HUDEP-2 (cell line): ENCODE measurements around the gene TMEM181.
A peak's percentile ranks its signal among the peaks of the same experiment; 100 is the strongest.

Source experiments
- DNase-seq, 76 experiments: peaks; one replicate each; lab custom pipeline; 2025; ENCODE audit not compliant: unreplicated experiment in 76 of 76; lab: John Stamatoyannopoulos, UW

Gene TMEM181

DNA sequence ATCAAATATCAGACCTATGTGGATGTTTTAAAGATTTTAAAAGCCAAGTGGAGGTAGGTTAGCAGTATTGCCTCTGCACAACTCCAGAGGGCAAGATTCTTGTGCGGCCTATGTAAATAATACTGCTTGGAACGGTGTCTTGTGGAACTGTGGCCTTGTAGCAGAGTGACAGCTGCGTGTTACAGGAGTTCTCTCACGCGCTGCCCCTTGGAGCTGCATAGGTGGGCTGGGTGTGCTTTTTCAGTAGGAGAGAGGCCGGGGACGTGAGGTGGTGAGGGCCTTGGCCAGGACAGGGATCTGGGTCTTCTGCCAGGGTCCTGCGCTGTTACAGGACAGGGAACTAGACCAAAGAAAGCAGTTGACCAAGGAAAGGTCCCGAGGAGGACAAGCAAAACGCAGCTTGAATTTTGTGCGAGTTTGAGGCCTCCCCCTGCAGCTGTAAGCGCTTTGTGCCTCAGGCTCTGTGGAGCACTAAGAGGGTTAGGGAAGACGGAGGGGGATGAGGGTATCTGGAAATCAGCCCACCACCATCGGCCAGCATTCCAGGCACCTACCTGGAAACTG lies 1.5 kb downstream of the TMEM181 start:
- DNase-seq = no peak

- DNase-seq = no peak
Observed at GRCh38 chr6:158561938-158562337, 2.0 kb downstream of the TMEM181 start.

DNA sequence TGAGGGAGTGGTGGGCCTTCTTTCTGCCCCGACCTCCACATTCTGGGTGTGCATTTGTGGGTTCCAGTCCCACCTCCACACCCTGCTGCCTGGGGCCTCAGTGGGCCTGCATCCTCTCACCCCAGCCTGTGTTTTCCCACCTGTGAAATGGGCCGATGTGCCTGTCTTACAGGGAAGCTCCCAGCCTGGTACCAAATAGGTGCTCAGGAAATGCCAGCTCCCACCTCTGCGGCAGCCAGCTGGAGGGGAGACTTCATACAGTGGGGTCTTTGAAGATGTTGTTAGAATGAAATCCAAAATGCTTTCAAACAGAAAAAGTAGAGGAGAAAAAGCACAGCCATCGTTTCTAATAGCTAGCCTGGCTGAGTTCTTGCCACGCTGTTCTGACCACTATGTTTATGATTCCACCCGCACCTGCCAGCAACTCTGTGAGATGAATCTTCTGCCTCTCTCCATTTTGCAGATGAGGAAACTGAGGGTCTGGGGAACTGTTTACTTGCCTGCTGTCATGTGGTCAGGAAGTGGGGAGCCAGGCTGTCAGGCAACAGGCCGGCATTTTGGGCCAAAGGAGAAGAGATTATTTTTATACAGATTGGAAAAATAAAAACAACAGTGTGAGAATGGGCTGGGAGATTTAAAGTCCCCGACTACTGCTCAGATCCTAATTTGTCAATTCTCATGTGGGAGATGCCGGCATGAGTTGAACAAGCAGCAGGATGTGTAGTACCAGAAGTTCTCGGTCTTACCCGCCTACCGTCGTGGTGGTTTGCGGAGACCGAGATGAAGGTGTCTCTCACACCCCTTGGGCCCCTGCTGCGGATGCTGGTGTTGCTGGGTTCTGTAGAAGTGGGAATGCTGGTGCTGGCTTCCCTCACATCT lies 4.6 kb downstream of the TMEM181 start:
- DNase-seq = no peak

DNA sequence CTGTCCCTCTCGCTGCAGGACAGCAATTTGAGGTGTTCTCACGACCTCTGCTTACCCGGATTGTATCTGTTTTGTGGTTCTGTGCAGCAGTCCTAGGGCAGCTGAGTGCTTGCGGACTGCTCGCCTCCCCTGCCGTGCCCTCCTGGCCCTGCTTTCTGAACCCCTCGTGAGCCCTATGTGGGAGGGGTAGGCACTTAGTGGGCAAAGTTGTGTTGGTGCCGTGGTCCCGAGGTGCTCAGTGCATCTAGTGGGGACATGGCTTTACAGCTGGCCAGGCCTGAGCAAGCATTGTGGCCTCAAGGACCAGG lies 5.2 kb downstream of the TMEM181 start:
- no peak for DNase-seq

DNA sequence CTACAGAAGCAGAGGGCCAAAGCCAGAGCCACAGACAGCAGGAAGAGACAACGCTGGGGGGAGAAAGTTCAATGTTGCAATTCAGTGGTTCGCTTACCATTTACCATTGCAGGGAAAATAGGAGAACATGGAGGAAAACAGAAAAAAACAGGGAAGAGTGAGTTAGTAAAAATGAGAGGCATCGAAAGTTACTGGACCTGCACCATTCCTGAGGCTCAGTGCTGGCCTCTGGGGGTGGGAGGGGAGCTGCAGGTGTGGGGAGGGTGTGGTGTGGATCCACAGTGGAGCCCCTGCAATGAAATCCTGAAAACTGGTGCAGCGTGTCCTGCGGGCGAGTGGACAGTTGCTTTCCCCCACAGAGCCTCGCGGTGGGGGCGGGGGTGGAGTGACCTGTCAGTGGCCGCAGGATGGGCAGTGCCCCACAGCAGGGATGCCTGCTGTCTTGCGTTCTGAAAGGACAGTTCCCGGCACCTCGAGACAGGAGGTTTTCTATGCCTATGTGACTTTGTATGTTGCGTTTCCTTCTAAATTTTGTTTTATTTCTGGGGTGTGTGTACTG lies 5.7 kb downstream of the TMEM181 start:
- no peak for DNase-seq

DNA sequence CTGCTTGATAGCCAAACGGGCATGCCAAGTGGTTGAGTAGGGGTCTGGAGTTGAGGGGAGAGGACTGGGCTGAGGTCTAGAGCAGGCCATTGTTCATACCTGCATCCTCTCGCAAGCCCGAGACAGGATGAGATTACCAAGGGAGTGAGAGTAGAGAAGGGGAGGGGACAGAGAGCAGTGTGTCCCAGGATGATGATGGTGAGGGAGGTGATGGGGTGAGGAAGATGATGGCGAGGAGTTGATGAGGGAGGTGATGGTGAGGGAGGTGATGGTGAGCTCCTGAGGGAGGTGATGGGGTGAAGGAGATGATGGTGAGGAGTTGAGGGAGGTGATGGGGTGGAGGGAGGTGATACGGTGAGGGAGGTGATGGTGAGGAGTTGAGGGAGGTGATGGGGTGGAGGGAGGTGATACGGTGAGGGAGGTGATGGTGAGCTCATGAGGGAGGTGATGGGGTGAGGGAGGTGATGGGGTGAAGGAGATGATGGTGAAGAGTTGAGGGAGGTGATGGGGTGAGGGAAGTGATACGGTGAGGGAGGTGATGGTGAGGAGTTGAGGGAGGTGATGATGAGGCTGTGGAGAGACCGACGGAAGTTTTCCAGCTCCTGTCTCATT lies 6.4 kb downstream of the TMEM181 start:
- DNase-seq = no peak

DNA sequence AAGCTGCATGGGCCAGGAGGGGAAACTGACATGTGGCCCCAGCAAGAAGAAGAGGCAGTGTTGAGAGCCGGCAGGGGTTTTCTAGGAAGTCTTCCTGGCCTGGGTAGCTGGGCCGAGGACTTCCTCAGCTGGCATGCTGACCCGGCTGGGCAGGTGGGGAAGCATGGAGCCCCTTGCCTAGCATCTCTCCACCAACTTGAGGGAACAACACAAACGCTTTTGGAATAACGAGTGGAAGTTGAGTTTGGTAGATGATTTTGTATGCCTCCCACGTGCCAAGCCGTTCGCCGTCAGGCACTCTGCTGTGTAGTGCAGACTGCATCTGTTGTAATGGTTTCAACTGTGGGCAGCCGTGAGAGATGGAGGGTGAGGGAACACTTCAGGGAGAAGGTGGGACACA lies 7.3 kb downstream of the TMEM181 start:
- DNase-seq = no peak

GRCh38 chr6:158567871-158568401 lies 8.0 kb downstream of the TMEM181 start:
- DNase-seq = no peak

DNA sequence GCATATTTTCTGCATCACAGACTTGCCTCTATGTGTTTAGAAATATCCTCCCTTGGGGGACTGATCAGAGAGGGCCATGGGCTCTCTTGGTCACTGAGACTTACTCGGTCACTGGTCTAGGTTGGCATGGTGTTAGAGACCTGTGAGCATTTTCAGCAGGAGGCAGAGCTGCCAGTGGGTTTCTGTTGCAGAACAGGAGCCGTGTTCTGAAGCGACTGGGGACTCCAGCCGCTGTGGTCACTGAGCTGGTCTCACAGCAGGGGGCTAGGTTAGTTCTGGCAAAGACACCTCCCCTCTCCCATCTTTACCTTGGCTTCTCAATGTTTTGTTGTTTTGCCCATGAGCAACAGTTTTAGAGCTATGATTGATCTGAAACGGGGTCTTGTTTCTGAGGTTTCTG lies 8.7 kb downstream of the TMEM181 start:
- DNase-seq = no peak

DNA sequence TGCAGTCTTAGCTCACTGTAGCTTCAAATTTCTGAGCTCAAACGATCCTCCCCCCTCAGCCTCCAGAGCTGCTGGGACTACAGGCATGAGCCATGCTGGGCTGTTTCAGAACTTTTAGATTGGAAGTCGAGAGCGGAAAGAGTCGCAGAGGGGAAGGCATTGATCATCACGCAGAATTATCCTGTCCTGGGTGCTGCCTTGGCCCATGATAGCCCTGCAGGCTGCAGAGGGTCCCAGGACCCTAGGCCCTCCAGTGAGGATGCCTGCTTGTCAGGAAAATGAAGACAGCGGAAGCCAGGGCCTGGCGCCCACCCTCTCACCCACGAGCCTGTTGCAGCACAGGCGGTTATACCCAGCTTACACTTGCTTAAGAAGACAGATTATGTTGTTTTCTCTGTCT lies 9.1 kb downstream of the TMEM181 start:
- DNase-seq = no peak

- no peak for DNase-seq
Observed at GRCh38 chr6:158570681-158570962, 10.7 kb downstream of the TMEM181 start.

DNA sequence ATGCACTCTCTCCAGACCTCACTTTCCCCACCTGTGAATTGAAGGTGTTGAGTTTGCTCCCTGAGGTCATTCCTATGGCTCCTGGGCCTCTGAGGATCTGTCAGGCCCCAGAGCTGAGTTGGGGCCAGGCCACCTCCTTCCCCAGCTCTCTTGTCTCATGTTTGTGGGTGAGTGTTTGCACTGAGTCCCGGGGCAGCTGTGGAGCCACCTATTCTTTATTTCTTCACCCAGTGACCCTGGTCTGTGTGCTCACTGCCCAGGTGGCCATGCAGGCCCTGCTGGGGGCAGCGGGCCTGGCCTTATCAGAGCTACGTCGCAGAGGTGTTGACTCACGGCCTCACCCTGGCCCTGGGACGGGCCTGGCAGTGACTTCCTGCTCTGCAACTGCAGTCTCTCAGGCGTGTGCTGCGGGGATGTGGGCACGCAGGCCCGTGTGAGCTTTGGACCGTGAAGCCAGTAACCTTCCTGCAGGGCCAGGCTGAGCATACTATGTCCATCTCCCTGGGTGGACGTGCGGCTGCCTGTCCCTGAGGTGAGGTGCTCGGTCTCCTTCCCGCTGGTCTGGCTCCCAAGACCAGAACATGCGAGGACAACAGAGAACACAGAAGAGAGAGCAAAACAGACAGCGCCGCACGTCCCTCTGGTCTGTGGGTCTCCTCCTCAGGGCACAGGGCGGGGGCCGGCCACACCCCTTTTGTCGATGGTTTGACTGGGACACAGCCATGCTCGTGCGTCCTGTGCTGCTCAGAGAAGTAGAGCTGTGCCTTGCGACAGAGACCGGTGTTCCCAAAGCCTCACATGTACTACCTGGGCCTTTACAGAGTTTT lies 12.1 kb downstream of the TMEM181 start:
- peak in 46 of 76 experiments; percentile 14 to 71 (median 38) for DNase-seq

GRCh38 chr6:158572653-158573541 lies 13.0 kb downstream of the TMEM181 start:
- no peak for DNase-seq

DNA sequence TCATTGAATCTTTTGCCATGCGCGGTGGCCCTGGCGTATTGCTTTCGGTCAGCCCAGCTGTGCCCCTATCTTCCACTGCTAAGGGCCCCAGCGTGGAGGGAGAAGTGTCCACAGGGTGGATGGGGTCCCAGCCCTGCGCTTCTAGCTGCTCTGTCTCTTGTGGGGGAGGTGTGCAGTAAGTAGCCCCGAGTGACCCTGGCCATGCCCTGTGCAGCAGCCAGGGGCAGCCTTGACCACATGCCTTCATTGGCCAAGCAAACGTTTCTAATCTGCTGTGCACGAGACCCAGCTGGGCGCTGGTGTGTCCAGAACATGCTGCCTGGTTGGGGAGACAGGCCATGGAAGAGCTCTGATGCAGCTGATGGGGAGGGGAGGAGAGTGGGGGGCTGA lies 13.6 kb downstream of the TMEM181 start:
- DNase-seq = no peak

- no peak for DNase-seq
Observed at GRCh38 chr6:158574800-158575199, 14.9 kb downstream of the TMEM181 start.

- DNase-seq = no peak
Observed at GRCh38 chr6:158575550-158575949, 15.7 kb downstream of the TMEM181 start.

DNA sequence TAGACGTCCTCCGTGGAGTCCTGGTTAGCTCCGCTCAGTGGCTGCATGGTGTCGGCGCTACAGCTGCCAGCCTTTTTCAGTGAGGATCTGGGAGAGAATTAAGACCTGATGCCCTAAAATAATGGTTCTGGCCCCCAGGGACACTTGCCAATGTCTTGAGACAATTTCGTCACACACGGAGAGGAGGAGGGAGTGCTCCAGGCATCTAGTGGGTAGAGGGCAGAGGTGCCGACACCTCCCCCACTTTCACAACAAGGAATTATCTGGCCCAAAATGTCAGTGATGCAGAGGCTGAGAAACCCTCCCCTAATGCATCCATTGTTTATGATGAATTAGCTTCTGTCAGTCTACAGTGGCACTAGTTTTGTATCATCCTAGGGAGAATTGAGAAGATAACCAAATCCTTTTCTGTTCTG lies 24.4 kb downstream of the TMEM181 start:
- DNase-seq = no peak

- no peak for DNase-seq
Observed at GRCh38 chr6:158586652-158587051, 26.8 kb downstream of the TMEM181 start.

DNA sequence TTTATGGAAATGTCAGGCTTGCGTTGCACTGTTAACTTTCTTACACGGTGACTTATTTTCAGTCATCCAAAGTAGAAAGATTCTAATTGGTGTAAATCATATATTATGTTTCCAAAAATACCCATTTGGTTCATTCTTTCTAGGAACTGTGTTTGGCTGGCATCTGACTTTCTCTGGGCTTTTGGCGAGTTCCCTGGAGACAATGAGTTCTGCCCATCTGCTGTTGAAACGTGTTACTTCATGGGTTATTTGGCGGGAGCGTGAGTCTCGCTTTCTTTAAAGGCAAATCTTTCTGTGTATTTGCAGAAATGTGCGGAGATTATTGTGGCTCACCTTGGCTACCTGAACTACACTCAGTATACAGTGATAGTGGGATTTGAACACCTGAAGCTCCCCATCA lies 29.5 kb downstream of the TMEM181 start:
- no peak for DNase-seq
